B cell (primary cell): ENCODE results near the gene SRGAP1. TPM values are rescaled to one million over a fixed set of nuclear protein-coding genes. Genes with fewer than 3 reads are reported as not detected.

Source experiments
- ATAC-seq: fragments of 200-7000 bp; cut with Tn5 transposase; one replicate; pipeline ENCODE4 v1.10.0; 2021; ENCODE audit warnings: low read depth, mild to moderate bottlenecking, moderate number of reproducible peaks, moderate library complexity
- CTCF ChIA-PET: fragments of 350-600 bp; sonication (Branson Sonifier 250); formaldehyde crosslinking; loops from one replicate; lab custom pipeline; 2021; ENCODE audit warnings: antibody characterized with exemption, inconsistent platforms; lab: Charles Lee
- POLR2A ChIA-PET: fragments of 350-600 bp; sonication (Branson Sonifier 250); formaldehyde crosslinking; loops from one replicate; lab custom pipeline; 2021; ENCODE audit warnings: antibody characterized with exemption; lab: Charles Lee
- DNase-seq: peaks from one replicate; pipeline ENCODE4 v3.0.0; 2013
- H2AFZ ChIP-seq: 2 replicates; pipeline ENCODE4 v1.6.1; 2012; ENCODE audit warnings: mild to moderate bottlenecking, low read depth, low read length; ENCODE audit not compliant: insufficient read depth, poor library complexity, severe bottlenecking
- H3K27ac ChIP-seq, 2 donors: 1 replicate in 1 of 2; 2 replicates in 1 of 2; pipeline ENCODE4 v1.5.1; 2012 to 2013; ENCODE audit warnings: low read length in 2 of 2, mild to moderate bottlenecking in 2 of 2, moderate library complexity in 1 of 2
- H3K27me3 ChIP-seq, 4 experiments: fragments of 200-600 bp in 1 of 4; sonication (generic) in 1 of 4; replicated peaks in 1 of 4; 1 replicate in 2 of 4; 2 replicates in 2 of 4; pipeline versions ENCODE4 v1.6.1 to v1.7.0; 2013 to 2016; ENCODE audit warnings: low read length in 3 of 4, mild to moderate bottlenecking in 2 of 4, mixed read lengths in 1 of 4, moderate library complexity in 1 of 4; ENCODE audit not compliant: insufficient read depth in 4 of 4, control insufficient read depth in 3 of 4; ENCODE audit errors: control extremely low read depth in 1 of 4
- H3K36me3 ChIP-seq, 2 experiments: replicated peaks in 1 of 2; 1 replicate in 1 of 2; 2 replicates in 1 of 2; pipeline versions ENCODE4 v1.6.1 to v1.7.1; 2013; ENCODE audit warnings: low read length in 1 of 2; ENCODE audit not compliant: insufficient read depth in 2 of 2, control insufficient read depth in 1 of 2; ENCODE audit errors: control extremely low read depth in 1 of 2, extremely low read depth in 1 of 2
- H3K4me1 ChIP-seq, 2 donors: fragments of 200-600 bp in 1 of 2; sonication (generic) in 1 of 2; 1 replicate in 1 of 2; 2 replicates in 1 of 2; pipeline versions ENCODE4 v1.5.1 to v1.6.1; 2013 to 2017; ENCODE audit warnings: low read length in 2 of 2; ENCODE audit not compliant: control insufficient read depth in 2 of 2, insufficient read depth in 2 of 2
- H3K4me2 ChIP-seq: replicated peaks from 2 replicates; pipeline ENCODE3; 2012; ENCODE audit warnings: mild to moderate bottlenecking, low read depth, low read length; ENCODE audit not compliant: poor library complexity, severe bottlenecking
- H3K4me3 ChIP-seq, 5 experiments: fragments of 200-600 bp in 1 of 5; sonication (generic) in 1 of 5; 1 replicate in 3 of 5; 2 replicates in 2 of 5; pipeline versions ENCODE4 v1.5.1 to v1.7.0; 2011 to 2016; ENCODE audit warnings: low read length in 4 of 5, mild to moderate bottlenecking in 4 of 5, low read depth in 2 of 5, control low read depth in 1 of 5, moderate library complexity in 1 of 5; ENCODE audit not compliant: insufficient read depth in 1 of 5; ENCODE audit errors: control extremely low read depth in 1 of 5, extremely low read depth in 1 of 5
- H3K79me2 ChIP-seq: fragments of 200-600 bp; sonication (generic); one replicate; pipeline ENCODE4 v1.6.0; 2016; ENCODE audit warnings: low read length; ENCODE audit not compliant: control insufficient read depth, insufficient read depth
- H3K9ac ChIP-seq: fragments of 200-600 bp; sonication (generic); 2 replicates; pipeline ENCODE4 v1.6.1; 2017; ENCODE audit warnings: mild to moderate bottlenecking, low read length, moderate library complexity
- H3K9me3 ChIP-seq, 3 donors: one replicate each; pipeline versions ENCODE4 v1.6.1 to v1.7.1; 2013; ENCODE audit warnings: low read length in 2 of 3; ENCODE audit not compliant: control insufficient read depth in 2 of 3, insufficient read depth in 1 of 3; ENCODE audit errors: control extremely low read depth in 1 of 3
- H4K20me1 ChIP-seq: 2 replicates; pipeline ENCODE4 v1.6.0; 2012; ENCODE audit warnings: mild to moderate bottlenecking, low read length; ENCODE audit not compliant: insufficient read depth, control insufficient read depth, poor library complexity, severe bottlenecking
- H3K27ac Mint-ChIP-seq: one replicate; pipeline ENCODE4 v1.8.0; 2021; ENCODE audit warnings: mixed read lengths
- H3K27me3 Mint-ChIP-seq: one replicate; pipeline ENCODE4 v1.8.0; 2021; ENCODE audit warnings: mixed read lengths
- H3K4me1 Mint-ChIP-seq: one replicate; pipeline ENCODE4 v1.8.0; 2021; ENCODE audit warnings: mixed read lengths
- H3K4me3 Mint-ChIP-seq: one replicate; pipeline ENCODE4 v1.8.0; 2021; ENCODE audit warnings: mixed read lengths
- H3K9me3 Mint-ChIP-seq: one replicate; pipeline ENCODE4 v1.8.0; 2022; ENCODE audit warnings: mixed read lengths; ENCODE audit not compliant: insufficient read depth
- CTCF ChIP-seq: fragments of 200-600 bp; IDR thresholded peaks from one replicate; pipeline ENCODE4 v1.8.0; 2022; ENCODE audit warnings: antibody characterized with exemption, mild to moderate bottlenecking
- EZH2 ChIP-seq: IDR thresholded peaks from 2 replicates; pipeline ENCODE4 v1.6.1; 2012; ENCODE audit warnings: borderline replicate concordance, low read depth, mild to moderate bottlenecking, moderate library complexity, low read length; ENCODE audit not compliant: insufficient read depth, poor library complexity, severe bottlenecking
- WGBS: methylation state at CpG from one replicate; pipeline ENCODE4 v1.1.5; 2013; ENCODE audit warnings: missing lambda C conversion rate; ENCODE audit not compliant: insufficient coverage; 5-methylcytosine and 5-hydroxymethylcytosine counted together
- intact Hi-C: fragments of 100-400 bp; cut with micrococcal nuclease; formaldehyde crosslinking; loops from one replicate; pipeline ENCODE4 v1.10.0; 2022
- polyA plus RNA-seq: library from polyadenylated mRNA; depleted of rRNA; stranded (reverse); fragments of >200 nt; gene quantifications from 2 replicates; pipeline ENCODE4 v1.2.3, GENCODE V29; 2012
- total RNA-seq, 2 donors: library from RNA; stranded (reverse); fragments of 120-200 nt in 1 of 2; gene quantifications; 1 replicate in 1 of 2; 2 replicates in 1 of 2; pipeline versions ENCODE4 v1.2.3 to v1.2.4, GENCODE V29; 2013 to 2022

SRGAP1 gene
- total and polyA plus RNA-seq, 2 donors (not counting 1 experiment from before 2014, with no cell fraction given): under 0.01 to 0.22 TPM

GRCh38 chr12:63795032-63795687, 49.3 kb upstream of the SRGAP1 start:
- POLR2A ChIA-PET: no interaction called here
- no peak for TF ChIP-seq EZH2
- TF ChIP-seq CTCF: no peak
- Mint-ChIP-seq H3K4me1 (no peaks in the 10 kb centered on the region), H3K27me3 (no peaks in the 10 kb centered on the region), H3K4me3 (no peak overlapping the region), H3K27ac (no peak overlapping the region), H3K9me3 (no peaks in the 10 kb centered on the region)
- no peaks in the 10 kb centered on the region for H3K27me3 ChIP-seq
- no peak overlapping the region for H3K4me2 ChIP-seq
- H3K4me3 ChIP-seq: no peak overlapping the region
- 95% methylated on average over 5 of the region's 10 CpGs for WGBS
- no peak overlapping the region for H2AFZ ChIP-seq
- ATAC-seq: no peak
- H4K20me1 ChIP-seq: no peaks in the 10 kb centered on the region
- no peaks in the 10 kb centered on the region for H3K4me1 ChIP-seq
- peaks cover 0 to 6% of the 10 kb centered on the region in 2 experiments for H3K36me3 ChIP-seq
- no peaks in the 10 kb centered on the region for H3K9me3 ChIP-seq
- CTCF ChIA-PET: interaction anchor here (1.1 kb wide), 1 partner anchor 461 kb away, joined by 3 read pairs; no protein-coding TSS in a partner anchor
- H3K79me2 ChIP-seq: no peaks in the 10 kb centered on the region
- DNase-seq: no peak
- no peak overlapping the region for H3K27ac ChIP-seq
- intact Hi-C loops: no loop called here
- no peak overlapping the region for H3K9ac ChIP-seq

DNA sequence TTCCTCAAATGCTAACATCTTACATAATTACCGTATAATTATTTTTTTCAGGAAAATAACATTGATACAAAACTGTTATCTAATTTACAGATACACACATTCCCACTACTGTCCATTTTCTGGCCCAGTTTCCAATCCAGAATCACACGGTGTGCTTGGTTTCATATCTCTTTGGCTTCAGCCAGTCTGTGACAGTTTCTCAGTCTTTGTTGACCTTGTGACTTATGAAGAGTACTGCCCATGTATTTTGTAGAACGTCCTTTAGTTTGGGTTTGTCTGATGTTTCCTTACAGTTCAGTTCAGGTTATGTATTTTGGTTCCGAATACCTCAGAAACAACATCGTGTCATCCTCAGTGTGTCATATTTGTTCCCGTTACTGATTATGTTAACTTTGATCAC, 48.6 kb upstream of the SRGAP1 start:
- no peak overlapping the region for H3K27ac ChIP-seq
- DNase-seq: no peak
- H3K79me2 ChIP-seq: no peaks in the 10 kb centered on the region
- 98% methylated on average over 6 of the region's 6 CpGs for WGBS
- TF ChIP-seq CTCF: no peak
- TF ChIP-seq EZH2: no peak
- ChIA-PET CTCF (interaction anchor here (1.1 kb wide), 1 partner anchor 460 kb away, joined by 3 read pairs; no protein-coding TSS in a partner anchor), POLR2A (no interaction called here)
- intact Hi-C loops: no loop called here
- Mint-ChIP-seq H3K9me3 (no peaks in the 10 kb centered on the region), H3K4me3 (no peak overlapping the region), H3K4me1 (no peaks in the 10 kb centered on the region), H3K27me3 (no peaks in the 10 kb centered on the region), H3K27ac (no peak overlapping the region)
- H3K36me3 ChIP-seq: peaks cover 0 to 3% of the 10 kb centered on the region in 2 experiments
- H3K4me3 ChIP-seq: no peak overlapping the region
- H3K27me3 ChIP-seq: no peaks in the 10 kb centered on the region
- no peak overlapping the region for H3K4me2 ChIP-seq
- no peaks in the 10 kb centered on the region for H4K20me1 ChIP-seq
- no peak for ATAC-seq
- H2AFZ ChIP-seq: no peak overlapping the region
- H3K9me3 ChIP-seq: no peaks in the 10 kb centered on the region
- no peaks in the 10 kb centered on the region for H3K4me1 ChIP-seq
- no peak overlapping the region for H3K9ac ChIP-seq
